ENCODE measurements around the gene CLSTN2. TPM values are rescaled to one million over a fixed set of nuclear protein-coding genes. Genes with fewer than 3 reads are reported as not detected.

CLSTN2 gene
- total and polyA plus RNA-seq, 4 donors = 0.09 to 2.2 (median 0.55) TPM

DNA sequence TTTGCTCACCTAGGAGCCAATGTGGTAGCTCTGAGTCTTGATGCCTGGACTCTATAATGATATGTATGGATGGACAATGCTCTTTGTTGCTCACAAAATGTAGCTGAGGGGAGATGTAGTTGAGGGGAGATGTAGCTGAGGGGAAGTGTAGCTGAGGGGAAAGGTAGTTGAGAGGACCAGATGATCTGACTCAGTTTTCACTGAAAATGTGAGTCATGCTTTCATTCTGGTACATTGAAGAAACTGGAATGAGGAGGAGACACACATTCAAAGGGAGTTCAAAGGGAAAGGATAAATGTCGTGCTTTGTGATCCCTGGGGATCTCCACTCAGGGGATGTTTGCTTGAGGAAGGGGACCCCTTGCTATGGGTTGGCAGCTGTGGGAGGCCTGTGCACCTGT lies 440.0 kb downstream of the CLSTN2 start:
- Histone ChIP-seq H3K4me1 (ENCODE audit: control insufficient read depth in 4 of 4, insufficient read depth in 4 of 4, low read length in 3 of 4) (no peaks in the 10 kb centered on the region), H3K27ac (ENCODE audit: low read depth in 1 of 2, low read length in 2 of 2) (no peak overlapping the region), H3K9me3 (ENCODE audit: control insufficient read depth in 4 of 4, low read length in 3 of 4) (peaks cover 0 to 2% (median 0%) of the 10 kb centered on the region in 4 donors), H3K36me3 (ENCODE audit: control insufficient read depth in 4 of 4, insufficient read depth in 3 of 4, low read depth in 1 of 4, low read length in 3 of 4) (no peaks in the 10 kb centered on the region), H3K27me3 (ENCODE audit: control insufficient read depth in 4 of 4, insufficient read depth in 4 of 4, low read length in 3 of 4) (no peaks in the 10 kb centered on the region), H3K4me3 (ENCODE audit: low read depth in 1 of 3, low read length in 3 of 3) (no peak overlapping the region), H3K9ac (ENCODE audit: low read depth in 1 of 2, low read length in 2 of 2) (no peak overlapping the region)
- TF ChIP-seq TAF1 (conservative IDR thresholded peaks at IDR 0.05) (no peak), RXRA (IDR thresholded peaks at IDR 0.05) (no peak), HNF4G (IDR thresholded peaks at IDR 0.05) (no peak), GABPA (IDR thresholded peaks at IDR 0.05 in 1 of 2, conservative IDR thresholded peaks at IDR 0.05 in 1 of 2) (no peak), NR2F2 (IDR thresholded peaks at IDR 0.05) (no peak), JUND (IDR thresholded peaks at IDR 0.05) (no peak), YY1 (IDR thresholded peaks at IDR 0.05) (no peak), EGR1 (IDR thresholded peaks at IDR 0.05; ENCODE audit: low read depth in 2 of 2) (no peak), FOXA1 (IDR thresholded peaks at IDR 0.05) (no peak), FOXA2 (IDR thresholded peaks at IDR 0.05) (no peak), HNF4A (conservative IDR thresholded peaks at IDR 0.05) (no peak), SP1 (IDR thresholded peaks at IDR 0.05) (no peak), RAD21 (IDR thresholded peaks at IDR 0.05) (no peak)
- TF ChIP-seq, protein P1, sequence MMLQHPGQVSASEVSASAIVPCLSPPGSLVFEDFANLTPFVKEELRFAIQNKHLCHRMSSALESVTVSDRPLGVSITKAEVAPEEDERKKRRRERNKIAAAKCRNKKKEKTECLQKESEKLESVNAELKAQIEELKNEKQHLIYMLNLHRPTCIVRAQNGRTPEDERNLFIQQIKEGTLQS (IDR thresholded peaks at IDR 0.05) = no peak
- TF ChIP-seq, protein P2, sequence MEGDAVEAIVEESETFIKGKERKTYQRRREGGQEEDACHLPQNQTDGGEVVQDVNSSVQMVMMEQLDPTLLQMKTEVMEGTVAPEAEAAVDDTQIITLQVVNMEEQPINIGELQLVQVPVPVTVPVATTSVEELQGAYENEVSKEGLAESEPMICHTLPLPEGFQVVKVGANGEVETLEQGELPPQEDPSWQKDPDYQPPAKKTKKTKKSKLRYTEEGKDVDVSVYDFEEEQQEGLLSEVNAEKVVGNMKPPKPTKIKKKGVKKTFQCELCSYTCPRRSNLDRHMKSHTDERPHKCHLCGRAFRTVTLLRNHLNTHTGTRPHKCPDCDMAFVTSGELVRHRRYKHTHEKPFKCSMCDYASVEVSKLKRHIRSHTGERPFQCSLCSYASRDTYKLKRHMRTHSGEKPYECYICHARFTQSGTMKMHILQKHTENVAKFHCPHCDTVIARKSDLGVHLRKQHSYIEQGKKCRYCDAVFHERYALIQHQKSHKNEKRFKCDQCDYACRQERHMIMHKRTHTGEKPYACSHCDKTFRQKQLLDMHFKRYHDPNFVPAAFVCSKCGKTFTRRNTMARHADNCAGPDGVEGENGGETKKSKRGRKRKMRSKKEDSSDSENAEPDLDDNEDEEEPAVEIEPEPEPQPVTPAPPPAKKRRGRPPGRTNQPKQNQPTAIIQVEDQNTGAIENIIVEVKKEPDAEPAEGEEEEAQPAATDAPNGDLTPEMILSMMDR (IDR thresholded peaks at IDR 0.05; ENCODE audit: low read depth, low read length, missing input control) = no peak
- TF ChIP-seq, protein P3, sequence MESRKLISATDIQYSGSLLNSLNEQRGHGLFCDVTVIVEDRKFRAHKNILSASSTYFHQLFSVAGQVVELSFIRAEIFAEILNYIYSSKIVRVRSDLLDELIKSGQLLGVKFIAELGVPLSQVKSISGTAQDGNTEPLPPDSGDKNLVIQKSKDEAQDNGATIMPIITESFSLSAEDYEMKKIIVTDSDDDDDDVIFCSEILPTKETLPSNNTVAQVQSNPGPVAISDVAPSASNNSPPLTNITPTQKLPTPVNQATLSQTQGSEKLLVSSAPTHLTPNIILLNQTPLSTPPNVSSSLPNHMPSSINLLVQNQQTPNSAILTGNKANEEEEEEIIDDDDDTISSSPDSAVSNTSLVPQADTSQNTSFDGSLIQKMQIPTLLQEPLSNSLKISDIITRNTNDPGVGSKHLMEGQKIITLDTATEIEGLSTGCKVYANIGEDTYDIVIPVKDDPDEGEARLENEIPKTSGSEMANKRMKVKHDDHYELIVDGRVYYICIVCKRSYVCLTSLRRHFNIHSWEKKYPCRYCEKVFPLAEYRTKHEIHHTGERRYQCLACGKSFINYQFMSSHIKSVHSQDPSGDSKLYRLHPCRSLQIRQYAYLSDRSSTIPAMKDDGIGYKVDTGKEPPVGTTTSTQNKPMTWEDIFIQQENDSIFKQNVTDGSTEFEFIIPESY (IDR thresholded peaks at IDR 0.05) = no peak
- TF ChIP-seq, protein P4, sequence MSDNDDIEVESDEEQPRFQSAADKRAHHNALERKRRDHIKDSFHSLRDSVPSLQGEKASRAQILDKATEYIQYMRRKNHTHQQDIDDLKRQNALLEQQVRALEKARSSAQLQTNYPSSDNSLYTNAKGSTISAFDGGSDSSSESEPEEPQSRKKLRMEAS (IDR thresholded peaks at IDR 0.05) = no peak
- TF ChIP-seq, protein P5, sequence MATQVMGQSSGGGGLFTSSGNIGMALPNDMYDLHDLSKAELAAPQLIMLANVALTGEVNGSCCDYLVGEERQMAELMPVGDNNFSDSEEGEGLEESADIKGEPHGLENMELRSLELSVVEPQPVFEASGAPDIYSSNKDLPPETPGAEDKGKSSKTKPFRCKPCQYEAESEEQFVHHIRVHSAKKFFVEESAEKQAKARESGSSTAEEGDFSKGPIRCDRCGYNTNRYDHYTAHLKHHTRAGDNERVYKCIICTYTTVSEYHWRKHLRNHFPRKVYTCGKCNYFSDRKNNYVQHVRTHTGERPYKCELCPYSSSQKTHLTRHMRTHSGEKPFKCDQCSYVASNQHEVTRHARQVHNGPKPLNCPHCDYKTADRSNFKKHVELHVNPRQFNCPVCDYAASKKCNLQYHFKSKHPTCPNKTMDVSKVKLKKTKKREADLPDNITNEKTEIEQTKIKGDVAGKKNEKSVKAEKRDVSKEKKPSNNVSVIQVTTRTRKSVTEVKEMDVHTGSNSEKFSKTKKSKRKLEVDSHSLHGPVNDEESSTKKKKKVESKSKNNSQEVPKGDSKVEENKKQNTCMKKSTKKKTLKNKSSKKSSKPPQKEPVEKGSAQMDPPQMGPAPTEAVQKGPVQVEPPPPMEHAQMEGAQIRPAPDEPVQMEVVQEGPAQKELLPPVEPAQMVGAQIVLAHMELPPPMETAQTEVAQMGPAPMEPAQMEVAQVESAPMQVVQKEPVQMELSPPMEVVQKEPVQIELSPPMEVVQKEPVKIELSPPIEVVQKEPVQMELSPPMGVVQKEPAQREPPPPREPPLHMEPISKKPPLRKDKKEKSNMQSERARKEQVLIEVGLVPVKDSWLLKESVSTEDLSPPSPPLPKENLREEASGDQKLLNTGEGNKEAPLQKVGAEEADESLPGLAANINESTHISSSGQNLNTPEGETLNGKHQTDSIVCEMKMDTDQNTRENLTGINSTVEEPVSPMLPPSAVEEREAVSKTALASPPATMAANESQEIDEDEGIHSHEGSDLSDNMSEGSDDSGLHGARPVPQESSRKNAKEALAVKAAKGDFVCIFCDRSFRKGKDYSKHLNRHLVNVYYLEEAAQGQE (IDR thresholded peaks at IDR 0.05) = no peak
- DNase-seq (ENCODE audit: low spot score) = no peak
- whole genome bisulfite sequencing = 70% methylated on average over 1 of the region's 1 CpG
